H9 (cell line): ENCODE measurements around the gene CDKAL1. TPM values are rescaled to one million over a fixed set of nuclear protein-coding genes. Genes with fewer than 3 reads are reported as not detected.

ENCODE experiments used
- DNase-seq: peaks from one replicate; pipeline ENCODE4 v3.0.0-alpha.2; 2017
- H2AFZ ChIP-seq: one replicate; pipeline ENCODE4 v1.6.1; 2013; ENCODE audit warnings: mild to moderate bottlenecking, low read length, control low read depth, moderate library complexity
- H2AK5ac ChIP-seq: 2 replicates; pipeline ENCODE4 v1.6.1; 2013; ENCODE audit warnings: low read length, control low read depth, mixed read lengths; ENCODE audit not compliant: insufficient read length
- H2BK120ac ChIP-seq: one replicate; pipeline ENCODE4 v1.6.1; 2013; ENCODE audit warnings: low read depth, mild to moderate bottlenecking, low read length, control low read depth, inconsistent platforms; ENCODE audit not compliant: poor library complexity, severe bottlenecking
- H2BK12ac ChIP-seq: 2 replicates; pipeline ENCODE4 v1.6.1; 2013; ENCODE audit warnings: low read length, control low read depth, mixed read lengths, low read depth; ENCODE audit not compliant: insufficient read length
- H2BK15ac ChIP-seq: 2 replicates; pipeline ENCODE4 v1.6.1; 2013; ENCODE audit warnings: low read depth, low read length, control low read depth
- H2BK20ac ChIP-seq: one replicate; pipeline ENCODE4 v1.6.1; 2013; ENCODE audit warnings: low read depth, mild to moderate bottlenecking, low read length, control low read depth, inconsistent platforms; ENCODE audit not compliant: poor library complexity, severe bottlenecking
- H2BK5ac ChIP-seq: 2 replicates; pipeline ENCODE4 v1.6.1; 2013; ENCODE audit warnings: low read length, control low read depth, mixed read lengths; ENCODE audit not compliant: insufficient read length
- H3K14ac ChIP-seq: 2 replicates; pipeline ENCODE4 v1.6.1; 2013; ENCODE audit warnings: low read length, control low read depth; ENCODE audit not compliant: insufficient read depth
- H3K18ac ChIP-seq: 2 replicates; pipeline ENCODE4 v1.6.1; 2013; ENCODE audit warnings: low read depth, mild to moderate bottlenecking, mixed read lengths, low read length, control low read depth; ENCODE audit not compliant: insufficient read length
- H3K23ac ChIP-seq: 2 replicates; pipeline ENCODE4 v1.6.1; 2013; ENCODE audit warnings: low read length, control low read depth, mixed read lengths, low read depth; ENCODE audit not compliant: insufficient read length
- H3K23me2 ChIP-seq: 2 replicates; pipeline ENCODE4 v1.6.1; 2013; ENCODE audit warnings: low read depth, mild to moderate bottlenecking, mixed read lengths, low read length, control low read depth; ENCODE audit not compliant: insufficient read length, poor library complexity, severe bottlenecking
- H3K27ac ChIP-seq: 2 replicates; pipeline ENCODE4 v1.5.1; 2013; ENCODE audit warnings: low read length, control low read depth, mixed read lengths, low read depth; ENCODE audit not compliant: insufficient read length
- H3K27me3 ChIP-seq: 2 replicates; pipeline ENCODE4 v1.6.1; 2013; ENCODE audit warnings: low read length, control low read depth, inconsistent platforms; ENCODE audit not compliant: insufficient read depth
- H3K4ac ChIP-seq: 2 replicates; pipeline ENCODE4 v1.6.1; 2013; ENCODE audit warnings: low read depth, mild to moderate bottlenecking, control low read depth, inconsistent platforms, low read length, moderate library complexity
- H3K4me1 ChIP-seq: 2 replicates; pipeline ENCODE4 v1.6.1; 2013; ENCODE audit warnings: low read length, control low read depth, inconsistent platforms; ENCODE audit not compliant: insufficient read depth
- H3K4me2 ChIP-seq: 2 replicates; pipeline ENCODE4 v1.6.1; 2013; ENCODE audit warnings: low read length, control low read depth, mixed read lengths; ENCODE audit not compliant: insufficient read length, insufficient read depth
- H3K56ac ChIP-seq: 2 replicates; pipeline ENCODE4 v1.6.1; 2013; ENCODE audit warnings: low read depth, mild to moderate bottlenecking, mixed read lengths, low read length, control low read depth; ENCODE audit not compliant: insufficient read length
- H3K79me1 ChIP-seq: 2 replicates; pipeline ENCODE4 v1.6.1; 2013; ENCODE audit warnings: low read depth, mild to moderate bottlenecking, moderate library complexity, low read length, control low read depth, inconsistent platforms; ENCODE audit not compliant: insufficient read depth, poor library complexity, severe bottlenecking
- H3K79me2 ChIP-seq: 2 replicates; pipeline ENCODE4 v1.6.1; 2013; ENCODE audit warnings: low read length, control low read depth, inconsistent platforms; ENCODE audit not compliant: insufficient read depth
- H3K9ac ChIP-seq: 2 replicates; pipeline ENCODE4 v1.6.1; 2013; ENCODE audit warnings: low read length, control low read depth, mixed read lengths; ENCODE audit not compliant: insufficient read length; ENCODE audit errors: extremely low read depth
- H3K9me3 ChIP-seq: one replicate; pipeline ENCODE4 v1.6.1; 2013; ENCODE audit warnings: low read depth, low read length, inconsistent platforms; ENCODE audit not compliant: control insufficient read depth
- H3T11ph ChIP-seq: one replicate; pipeline ENCODE4 v1.6.1; 2013; ENCODE audit warnings: mild to moderate bottlenecking, low read length, control low read depth, inconsistent platforms
- H4K20me1 ChIP-seq: one replicate; pipeline ENCODE4 v1.6.1; 2013; ENCODE audit not compliant: control insufficient read depth, insufficient read length, insufficient read depth
- H4K5ac ChIP-seq: 2 replicates; pipeline ENCODE4 v1.6.1; 2013; ENCODE audit warnings: low read depth, mild to moderate bottlenecking, mixed read lengths, low read length, control low read depth; ENCODE audit not compliant: insufficient read length
- H4K8ac ChIP-seq: replicated peaks from 2 replicates; pipeline ENCODE4 v1.6.1; 2013; ENCODE audit warnings: low read length, control low read depth, mixed read lengths, low read depth; ENCODE audit not compliant: insufficient read length
- H4K91ac ChIP-seq: 2 replicates; pipeline ENCODE4 v1.6.1; 2013; ENCODE audit warnings: low read depth, mild to moderate bottlenecking, moderate library complexity, mixed read lengths, low read length, control low read depth; ENCODE audit not compliant: insufficient read length
- H3K27ac Mint-ChIP-seq, 3 experiments: 2 replicates in 2 of 3; 3 replicates in 1 of 3; pipeline ENCODE4 v1.8.0; 2020 to 2021; ENCODE audit warnings: mixed read lengths in 3 of 3, mild to moderate bottlenecking in 1 of 3, moderate library complexity in 1 of 3
- H3K27me3 Mint-ChIP-seq: 2 replicates; pipeline ENCODE4 v1.8.0; 2021; ENCODE audit warnings: low read depth, mild to moderate bottlenecking, moderate library complexity, mixed read lengths
- H3K36me3 Mint-ChIP-seq, 3 experiments: 2 replicates in 2 of 3; 3 replicates in 1 of 3; pipeline ENCODE4 v1.8.0; 2020 to 2021; ENCODE audit warnings: low read depth in 3 of 3, mixed read lengths in 3 of 3; ENCODE audit not compliant: insufficient read depth in 1 of 3
- H3K4me1 Mint-ChIP-seq, 2 experiments: 2 replicates each; pipeline ENCODE4 v1.8.0; 2020; ENCODE audit warnings: mixed read lengths in 2 of 2
- H3K4me3 Mint-ChIP-seq, 2 experiments: 2 replicates in 1 of 2; 3 replicates in 1 of 2; pipeline ENCODE4 v1.8.0; 2020 to 2021; ENCODE audit warnings: mild to moderate bottlenecking in 2 of 2, mixed read lengths in 2 of 2, moderate library complexity in 1 of 2
- H3K9me3 Mint-ChIP-seq, 2 experiments: 2 replicates in 1 of 2; 3 replicates in 1 of 2; pipeline ENCODE4 v1.8.0; 2020; ENCODE audit warnings: mild to moderate bottlenecking in 2 of 2, mixed read lengths in 2 of 2, moderate library complexity in 1 of 2
- CTCF ChIP-seq: fragments of 200-600 bp; sonication (generic); conservative IDR thresholded peaks from 3 replicates; pipeline ENCODE4 v1.8.0; 2021; ENCODE audit warnings: antibody characterized with exemption, mild to moderate bottlenecking
- WGBS: extraction: QIAGEN DNeasy Blood & Tissue Kit; methylation state at CpG from one replicate; pipeline ENCODE4 v1.1.7; 2013; ENCODE audit warnings: missing lambda C conversion rate, low lambda C conversion rate, mixed read lengths; ENCODE audit not compliant: insufficient read length; ENCODE audit errors: extremely low coverage; 5-methylcytosine and 5-hydroxymethylcytosine counted together
- total RNA-seq: library from RNA; stranded (reverse); gene quantifications from 2 replicates; pipeline ENCODE4 v1.2.1, GENCODE V29; 2021

The CDKAL1 gene
- total RNA-seq, 1 experiment from 2014 or later, result 23.0 TPM

GRCh38 chr6:21000331-21000801, 466.1 kb downstream of the CDKAL1 start:
- no peak overlapping the region for H4K5ac ChIP-seq
- no peak overlapping the region for H3K4ac ChIP-seq
- H3K79me1 ChIP-seq, result no peaks in the 10 kb centered on the region
- no peak for TF ChIP-seq CTCF
- no peak overlapping the region for H3K27ac Mint-ChIP-seq
- no peak for DNase-seq
- peaks cover 2% of the 10 kb centered on the region; the same call in 1 of the 2 replicates for H3K4me1 ChIP-seq
- no peak overlapping the region for H2BK120ac ChIP-seq
- H3K23ac ChIP-seq, result no peak overlapping the region
- H4K8ac ChIP-seq, result no peak overlapping the region
- H3K27ac ChIP-seq, result no peak overlapping the region
- no peak overlapping the region for H3K18ac ChIP-seq
- H3K4me2 ChIP-seq, result no peak overlapping the region
- no peak overlapping the region for H3K9ac ChIP-seq
- H2BK20ac ChIP-seq, result no peak overlapping the region
- H3K23me2 ChIP-seq, result no peaks in the 10 kb centered on the region
- H3K9me3 ChIP-seq, result no peaks in the 10 kb centered on the region
- H3K79me2 ChIP-seq, result no peaks in the 10 kb centered on the region
- H3K14ac ChIP-seq, result no peak overlapping the region
- H2AK5ac ChIP-seq, result no peak overlapping the region
- no peaks in the 10 kb centered on the region for H3K27me3 Mint-ChIP-seq
- no peak overlapping the region for H4K91ac ChIP-seq
- WGBS, result no CpG with 5 or more reads among the region's 2 CpGs
- H2BK15ac ChIP-seq, result no peak overlapping the region
- H2BK12ac ChIP-seq, result no peak overlapping the region
- H3K56ac ChIP-seq, result no peak overlapping the region
- H3K4me1 Mint-ChIP-seq, result peaks cover 21 to 23% of the 10 kb centered on the region in 2 experiments
- H3K36me3 Mint-ChIP-seq, result peaks cover 2 to 5% (median 4%) of the 10 kb centered on the region in 3 experiments; a peak in 4 of 7 replicates
- no peak overlapping the region for H3T11ph ChIP-seq
- no peaks in the 10 kb centered on the region for H4K20me1 ChIP-seq
- H3K4me3 Mint-ChIP-seq, result no peak overlapping the region
- 0 out of 5 replicates have a peak, but pooled peaks cover 2 to 3% of the 10 kb centered on the region in 2 experiments for H3K9me3 Mint-ChIP-seq
- H2BK5ac ChIP-seq, result no peak overlapping the region
- no peak overlapping the region for H2AFZ ChIP-seq
- H3K27me3 ChIP-seq, result no peaks in the 10 kb centered on the region
